ENCODE measurements around the gene FAM83F.

DNA sequence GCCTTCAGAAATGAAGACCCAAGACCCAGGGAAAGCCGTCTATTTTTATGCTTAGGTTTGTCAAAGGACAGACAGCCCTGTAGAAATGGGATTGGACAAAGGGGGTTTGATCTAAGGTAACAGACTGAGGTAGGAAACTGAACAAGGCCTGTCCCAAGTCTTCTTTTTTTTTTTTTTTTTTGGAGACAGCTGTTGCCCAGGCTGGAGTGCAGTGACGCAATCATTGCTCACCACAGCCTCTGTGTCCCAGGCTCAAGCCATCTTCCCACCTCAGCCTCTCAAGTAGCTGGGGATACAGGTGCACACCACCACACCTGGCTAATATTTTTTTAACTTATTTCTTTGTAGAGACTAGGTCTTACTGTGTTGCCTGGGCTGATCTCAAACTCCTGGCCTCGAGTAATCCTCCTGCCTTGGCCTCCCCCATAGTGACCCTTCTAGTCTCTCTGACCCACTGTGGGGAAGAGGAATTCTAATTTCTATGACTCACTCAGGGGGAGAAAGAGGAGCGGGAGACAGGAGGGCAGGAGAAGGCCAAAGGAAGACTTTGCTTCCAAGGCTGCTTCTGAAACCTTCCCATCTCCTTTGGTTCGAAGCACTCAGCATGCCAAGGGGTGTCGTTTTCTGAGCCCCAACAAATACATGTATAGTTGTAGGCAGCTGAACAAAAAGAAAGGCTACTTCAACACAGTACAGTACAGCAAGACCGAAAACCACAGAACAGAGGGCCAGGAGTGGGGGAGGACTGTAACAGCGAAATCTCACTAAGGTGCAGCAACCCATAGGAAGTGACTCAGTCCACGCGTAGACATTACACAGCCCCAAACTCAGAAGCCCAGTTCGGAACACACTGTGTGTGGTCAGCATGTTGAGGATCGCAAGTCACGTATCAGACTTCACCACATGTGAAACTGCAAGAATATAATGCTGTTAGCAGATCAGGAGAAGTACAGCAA lies 33.7 kb upstream of the FAM83F start:
- TF ChIP-seq, protein P1, sequence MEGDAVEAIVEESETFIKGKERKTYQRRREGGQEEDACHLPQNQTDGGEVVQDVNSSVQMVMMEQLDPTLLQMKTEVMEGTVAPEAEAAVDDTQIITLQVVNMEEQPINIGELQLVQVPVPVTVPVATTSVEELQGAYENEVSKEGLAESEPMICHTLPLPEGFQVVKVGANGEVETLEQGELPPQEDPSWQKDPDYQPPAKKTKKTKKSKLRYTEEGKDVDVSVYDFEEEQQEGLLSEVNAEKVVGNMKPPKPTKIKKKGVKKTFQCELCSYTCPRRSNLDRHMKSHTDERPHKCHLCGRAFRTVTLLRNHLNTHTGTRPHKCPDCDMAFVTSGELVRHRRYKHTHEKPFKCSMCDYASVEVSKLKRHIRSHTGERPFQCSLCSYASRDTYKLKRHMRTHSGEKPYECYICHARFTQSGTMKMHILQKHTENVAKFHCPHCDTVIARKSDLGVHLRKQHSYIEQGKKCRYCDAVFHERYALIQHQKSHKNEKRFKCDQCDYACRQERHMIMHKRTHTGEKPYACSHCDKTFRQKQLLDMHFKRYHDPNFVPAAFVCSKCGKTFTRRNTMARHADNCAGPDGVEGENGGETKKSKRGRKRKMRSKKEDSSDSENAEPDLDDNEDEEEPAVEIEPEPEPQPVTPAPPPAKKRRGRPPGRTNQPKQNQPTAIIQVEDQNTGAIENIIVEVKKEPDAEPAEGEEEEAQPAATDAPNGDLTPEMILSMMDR (IDR thresholded peaks at IDR 0.05), result no peak
- TF ChIP-seq POLR2AphosphoS5 (IDR thresholded peaks at IDR 0.05) (no peak), POLR2A (IDR thresholded peaks at IDR 0.05) (no peak)

Data from sigmoid colon (tissue), 4 donors.